GM19324 (cell line): ENCODE measurements around the gene USP35.
"Not testable (repeated sequence)": the region's sequence is repeated elsewhere in the genome, so short reads cannot be mapped to it uniquely, and the experiment has no call there.

Experiments used
- ATAC-seq: cut with Tn5 transposase; IDR thresholded peaks from one replicate; pipeline ENCODE4 v1.9.1; 2021; ENCODE audit warnings: mild to moderate bottlenecking, moderate library complexity; ENCODE audit not compliant: unreplicated experiment, low FRiP score

The USP35 gene

DNA sequence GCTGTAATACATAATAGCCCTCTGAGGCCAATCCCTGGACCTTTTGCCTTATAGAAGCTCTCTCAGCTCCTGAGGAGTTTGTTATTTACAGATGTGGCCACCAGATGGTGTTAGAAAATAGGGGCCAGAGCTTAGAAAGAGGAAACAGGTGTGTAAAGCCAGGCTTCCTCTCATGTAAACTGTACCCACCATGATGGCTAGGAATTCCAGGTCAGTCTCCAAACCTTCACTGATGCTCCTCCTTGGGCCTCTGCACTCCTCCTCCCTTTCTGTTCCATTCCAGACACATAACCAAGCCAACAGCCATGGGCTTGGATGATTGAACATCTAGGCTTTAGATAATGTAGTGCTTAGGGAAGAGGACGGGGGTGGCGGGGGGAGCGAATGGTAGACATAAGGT is 39.7 kb downstream of the USP35 start:
- no peak for ATAC-seq

DNA sequence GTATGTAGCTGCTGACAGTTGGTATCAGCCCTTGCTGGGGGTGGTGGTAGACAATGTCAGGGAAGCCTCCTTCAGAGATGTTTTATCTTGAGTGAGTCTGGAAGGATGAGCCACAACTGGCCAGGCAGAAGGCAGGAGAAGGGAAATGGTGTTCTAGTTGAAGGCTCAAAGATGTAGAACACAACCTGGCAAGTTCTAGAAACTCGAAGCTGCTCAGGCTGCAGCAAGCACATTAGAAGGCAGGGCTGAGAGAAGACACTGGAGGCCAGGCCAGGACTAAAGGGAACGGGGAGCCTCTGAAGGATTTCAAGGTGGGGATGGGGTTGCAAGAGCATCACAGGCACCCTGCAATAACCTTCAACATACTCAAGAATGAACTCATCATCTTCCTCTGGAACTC is 40.4 kb downstream of the USP35 start:
- no peak for ATAC-seq

DNA sequence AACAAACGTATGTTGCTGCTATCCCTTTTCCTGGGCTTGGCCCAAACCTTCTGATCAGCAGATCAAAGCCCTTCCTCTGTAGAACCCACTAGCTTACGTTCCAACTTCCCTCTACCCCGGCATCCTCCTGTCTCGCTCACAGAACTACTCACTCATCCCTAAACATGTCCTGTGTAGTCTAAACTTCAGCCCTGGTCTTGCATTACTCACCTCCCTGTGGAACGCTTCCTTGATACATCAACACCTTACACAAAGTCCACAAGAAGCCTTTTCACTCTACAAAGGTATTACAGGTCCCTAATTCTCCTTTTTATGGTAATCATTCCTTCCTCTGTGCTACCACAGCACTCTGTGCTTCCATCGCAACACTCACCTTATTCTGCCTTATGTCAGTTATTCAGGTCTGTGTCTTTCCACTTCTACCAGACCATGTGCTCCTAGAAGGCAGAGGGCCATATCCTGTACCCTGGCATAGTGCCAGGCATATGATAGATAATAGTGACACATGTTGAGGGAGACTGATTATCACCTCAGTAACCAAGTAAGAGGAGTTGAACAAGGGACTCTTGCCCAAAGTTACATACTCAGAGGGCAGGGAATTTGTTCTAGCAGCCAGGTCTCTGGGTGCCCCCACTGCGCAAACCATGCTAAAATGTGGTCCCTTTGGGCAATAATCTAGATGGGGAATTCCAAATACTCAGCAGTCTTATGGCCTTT is 41.6 kb downstream of the USP35 start:
- ATAC-seq = no peak

GRCh38 chr11:78231962-78232501 is 43.3 kb downstream of the USP35 start:
- no peak for ATAC-seq

DNA sequence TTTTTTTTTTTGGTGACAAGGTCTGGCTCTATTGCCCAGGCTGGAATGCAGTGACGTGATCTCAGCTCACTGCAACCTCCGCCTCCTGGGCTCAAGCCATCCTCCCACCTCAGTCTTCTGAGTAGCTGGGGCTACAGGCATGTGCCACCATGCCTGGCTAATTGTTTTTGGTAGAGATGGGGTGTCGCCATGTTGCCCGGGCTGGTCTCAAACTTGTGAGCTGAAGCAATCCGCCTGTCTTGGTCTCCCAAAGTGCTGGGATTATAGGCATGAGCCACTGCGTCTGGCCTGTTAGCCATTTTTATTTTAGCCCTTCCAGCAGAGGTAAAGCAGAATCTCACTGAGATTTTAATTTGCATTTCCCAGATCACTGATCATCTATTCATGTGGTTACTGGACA is 44.3 kb downstream of the USP35 start:
- ATAC-seq = not testable (repeated sequence)

DNA sequence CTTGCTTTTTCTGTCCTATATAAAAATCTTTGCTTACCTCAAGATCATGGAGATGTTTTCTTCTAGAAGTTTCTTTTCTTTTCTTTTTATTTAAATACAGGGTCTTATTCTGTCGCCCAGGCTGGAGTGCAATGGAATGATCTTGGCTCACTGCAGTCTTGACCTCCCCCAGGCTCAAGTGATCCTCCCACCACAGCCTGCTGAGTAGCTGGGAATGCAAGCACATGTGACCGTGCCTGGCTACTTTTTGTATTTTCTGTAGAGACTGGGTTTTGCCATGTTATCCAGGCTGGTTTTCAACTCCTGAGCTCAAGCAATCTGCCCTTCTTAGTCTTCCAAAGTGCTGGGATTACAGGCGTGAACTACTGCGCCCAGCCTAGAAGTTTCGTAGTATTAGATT is 45.3 kb downstream of the USP35 start:
- ATAC-seq = no peak

- no peak for ATAC-seq
Observed at GRCh38 chr11:78237293-78238046, 48.8 kb downstream of the USP35 start.

DNA sequence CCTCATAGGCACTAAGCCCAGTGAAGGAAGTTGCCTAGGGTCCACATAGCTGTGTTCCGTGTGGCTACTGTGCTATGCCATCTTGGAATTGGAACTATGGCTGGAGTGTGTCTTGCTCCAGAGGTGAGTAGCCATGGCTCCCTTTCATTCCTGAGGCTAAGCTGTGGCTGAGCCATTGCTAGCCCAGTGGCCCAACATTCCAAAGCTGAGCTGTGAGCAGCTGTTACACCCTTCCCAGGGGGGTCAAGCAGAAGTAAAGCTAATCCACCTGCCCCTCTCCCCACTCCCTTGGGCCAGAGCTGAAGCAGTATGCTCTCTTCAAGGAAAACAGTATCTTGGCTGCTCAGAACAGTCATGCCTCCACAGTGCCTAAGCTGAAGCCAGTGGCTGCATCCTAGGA is 51.1 kb downstream of the USP35 start:
- no peak for ATAC-seq

DNA sequence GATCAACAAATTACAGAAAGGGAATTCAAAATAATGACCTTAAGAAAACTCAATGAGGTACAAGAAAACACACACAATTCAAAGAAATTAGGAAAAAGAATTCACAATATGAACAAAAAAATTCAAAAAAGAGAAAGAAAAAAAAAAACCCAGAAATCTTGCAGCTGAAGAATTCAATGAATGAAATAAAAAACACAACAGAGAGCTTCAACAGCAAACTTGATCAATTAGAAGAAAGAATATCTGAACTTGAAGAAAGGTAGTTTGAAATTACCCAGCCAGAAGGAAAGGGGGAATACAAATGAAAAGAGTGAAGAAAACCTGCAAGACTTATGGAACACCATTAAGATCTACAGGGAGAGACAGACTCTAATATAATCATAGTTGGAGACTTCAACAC is 52.8 kb downstream of the USP35 start:
- no peak for ATAC-seq

DNA sequence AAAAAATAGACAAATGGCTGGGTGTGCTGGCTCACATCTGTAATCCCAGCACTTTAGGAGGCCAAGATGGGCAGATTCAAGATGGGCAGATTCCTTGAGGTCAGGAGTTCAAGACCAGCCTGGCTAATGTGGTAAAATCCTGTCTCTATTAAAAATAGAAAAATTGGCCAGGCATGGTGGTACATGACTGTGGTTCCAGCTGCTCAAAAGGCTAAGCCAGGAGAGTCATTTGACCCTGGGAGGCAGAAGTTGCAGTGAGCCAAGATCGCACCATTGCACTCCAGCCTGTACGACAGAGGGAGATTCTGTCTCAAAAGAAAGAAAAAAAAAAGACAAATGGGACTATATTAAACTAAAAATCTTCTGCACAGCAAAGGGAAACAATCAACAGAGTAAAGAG is 55.4 kb downstream of the USP35 start:
- ATAC-seq = no peak

GRCh38 chr11:78244546-78245255 is 56.0 kb downstream of the USP35 start:
- no peak for ATAC-seq

DNA sequence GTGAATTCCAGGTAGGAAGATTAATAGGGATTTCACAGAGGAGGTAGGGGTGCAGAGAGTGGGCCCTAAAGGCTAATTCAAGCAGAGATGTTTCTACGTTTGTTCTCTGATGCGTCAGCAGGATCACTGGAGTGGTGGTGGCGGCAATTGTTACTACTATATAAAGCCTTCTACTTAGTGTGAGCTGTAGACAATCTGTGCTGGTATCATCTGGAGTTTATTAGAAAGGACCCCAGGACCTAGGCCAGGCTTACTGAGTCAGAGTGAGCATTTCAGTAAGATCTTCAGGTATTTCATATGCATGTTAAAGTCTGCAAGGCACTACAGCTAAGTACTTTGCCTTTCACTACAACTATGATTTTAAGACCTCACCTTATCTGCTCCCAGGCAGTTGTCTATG is 59.5 kb downstream of the USP35 start:
- ATAC-seq = no peak

DNA sequence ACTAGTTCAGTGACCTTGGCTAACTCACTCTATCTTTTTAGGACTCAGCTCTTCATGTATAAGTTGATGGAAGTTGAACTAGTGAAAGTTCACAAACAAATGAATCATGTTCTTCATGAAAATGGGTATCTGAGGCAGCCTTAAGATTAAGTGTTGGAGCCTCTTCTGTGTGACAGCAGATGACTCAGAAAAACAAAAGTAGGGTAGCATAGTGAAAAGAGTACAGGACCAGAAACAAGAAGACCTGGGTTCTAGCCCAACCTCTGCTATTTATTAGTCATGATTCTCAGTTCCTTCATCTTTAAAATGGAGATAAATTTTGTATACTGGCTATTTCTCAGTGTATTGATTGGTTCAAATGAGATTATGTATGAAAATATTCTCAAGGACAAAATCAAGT is 60.2 kb downstream of the USP35 start:
- ATAC-seq = no peak

DNA sequence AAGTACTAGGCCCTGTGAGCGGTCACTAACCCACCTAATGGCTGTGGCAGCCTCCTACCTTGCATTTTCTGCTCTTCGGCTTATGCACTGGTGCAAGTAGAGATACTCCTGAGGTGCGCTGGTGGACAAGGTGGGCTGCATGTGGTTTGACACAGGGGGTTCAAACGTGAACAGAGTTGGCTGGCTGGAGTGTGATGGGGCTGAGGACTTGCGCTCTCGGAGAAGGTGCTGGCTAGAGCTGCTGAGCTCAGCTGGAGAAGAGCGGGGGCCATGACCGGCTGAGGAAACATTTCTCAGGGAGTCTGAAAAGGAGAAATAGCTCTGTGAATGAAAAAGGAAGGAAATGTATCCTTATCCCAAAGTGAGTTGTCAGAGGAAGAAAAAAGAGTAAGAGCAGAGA is 61.4 kb downstream of the USP35 start:
- no peak for ATAC-seq

GRCh38 chr11:78251083-78251775 is 62.5 kb downstream of the USP35 start:
- ATAC-seq = no peak

GRCh38 chr11:78253797-78254196 is 65.1 kb downstream of the USP35 start:
- no peak for ATAC-seq

- no peak for ATAC-seq
Observed at GRCh38 chr11:78254268-78254667, 65.5 kb downstream of the USP35 start.

DNA sequence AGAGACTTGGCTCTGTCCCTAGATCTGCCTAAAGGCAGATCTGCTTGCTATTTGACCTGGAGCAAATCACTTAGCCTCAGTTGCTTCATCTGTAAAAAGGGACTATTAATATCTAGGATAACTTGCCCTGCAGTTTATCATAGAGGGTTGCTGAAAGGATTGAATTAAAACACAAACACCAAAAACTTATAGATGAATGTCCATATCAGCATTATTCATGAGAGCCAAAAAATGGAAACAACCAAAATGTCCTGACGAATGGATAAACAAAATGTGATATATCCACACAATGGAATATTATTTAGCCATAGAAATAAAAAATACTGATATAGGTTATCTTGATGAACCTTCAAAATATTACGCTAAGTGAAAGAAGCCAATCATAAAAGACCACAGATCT is 67.2 kb downstream of the USP35 start:
- no peak for ATAC-seq

- no peak for ATAC-seq
Observed at GRCh38 chr11:78256962-78257361, 68.2 kb downstream of the USP35 start.

DNA sequence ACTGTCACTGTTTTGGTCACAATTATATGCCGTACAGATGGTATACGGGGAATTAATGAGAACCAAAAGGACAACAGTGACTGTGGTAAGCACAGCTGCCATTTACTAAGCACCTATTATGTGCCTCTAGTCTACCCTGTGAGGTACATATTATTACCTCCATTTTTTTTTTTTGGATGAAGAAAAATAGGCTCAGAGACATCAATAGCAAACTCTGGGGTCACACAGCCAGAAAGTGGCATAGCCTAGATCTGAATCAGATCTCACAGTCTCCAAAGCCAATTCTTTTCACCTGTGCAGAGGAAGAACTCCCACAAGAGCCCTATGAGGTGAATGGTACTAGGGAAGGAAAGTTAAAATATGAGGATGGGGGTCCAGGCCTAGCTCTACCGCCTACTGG is 68.9 kb downstream of the USP35 start:
- no peak for ATAC-seq
